ENCODE measurements around the gene ADK.
"Not testable (repeated sequence)": the region's sequence is repeated elsewhere in the genome, so short reads cannot be mapped to it uniquely, and the experiment has no call there.

DNA sequence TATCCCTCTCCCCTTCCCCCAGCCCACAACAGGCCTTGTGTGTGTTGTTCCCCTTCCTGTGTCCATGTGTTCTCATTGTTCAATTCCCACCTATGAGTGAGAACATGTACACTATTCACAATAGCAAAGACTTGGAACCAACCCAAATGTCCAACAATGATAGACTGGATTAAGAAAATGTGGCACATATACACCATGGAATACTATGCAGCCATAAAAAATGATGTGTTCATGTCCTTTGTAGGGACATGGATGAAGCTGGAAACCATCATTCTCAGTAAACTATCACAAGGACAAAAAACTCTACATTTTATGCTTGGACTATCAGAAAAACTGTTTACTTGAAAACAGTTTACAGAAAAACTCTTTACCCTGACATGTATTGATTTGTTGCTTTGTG is 347.6 kb downstream of the ADK start:
- TF ChIP-seq, protein P1, sequence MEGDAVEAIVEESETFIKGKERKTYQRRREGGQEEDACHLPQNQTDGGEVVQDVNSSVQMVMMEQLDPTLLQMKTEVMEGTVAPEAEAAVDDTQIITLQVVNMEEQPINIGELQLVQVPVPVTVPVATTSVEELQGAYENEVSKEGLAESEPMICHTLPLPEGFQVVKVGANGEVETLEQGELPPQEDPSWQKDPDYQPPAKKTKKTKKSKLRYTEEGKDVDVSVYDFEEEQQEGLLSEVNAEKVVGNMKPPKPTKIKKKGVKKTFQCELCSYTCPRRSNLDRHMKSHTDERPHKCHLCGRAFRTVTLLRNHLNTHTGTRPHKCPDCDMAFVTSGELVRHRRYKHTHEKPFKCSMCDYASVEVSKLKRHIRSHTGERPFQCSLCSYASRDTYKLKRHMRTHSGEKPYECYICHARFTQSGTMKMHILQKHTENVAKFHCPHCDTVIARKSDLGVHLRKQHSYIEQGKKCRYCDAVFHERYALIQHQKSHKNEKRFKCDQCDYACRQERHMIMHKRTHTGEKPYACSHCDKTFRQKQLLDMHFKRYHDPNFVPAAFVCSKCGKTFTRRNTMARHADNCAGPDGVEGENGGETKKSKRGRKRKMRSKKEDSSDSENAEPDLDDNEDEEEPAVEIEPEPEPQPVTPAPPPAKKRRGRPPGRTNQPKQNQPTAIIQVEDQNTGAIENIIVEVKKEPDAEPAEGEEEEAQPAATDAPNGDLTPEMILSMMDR (IDR thresholded peaks at IDR 0.05): not testable (repeated sequence)
- not testable (repeated sequence) for TF ChIP-seq POLR2AphosphoS5, POLR2A, EP300 (IDR thresholded peaks at IDR 0.05)

Measured in stomach (tissue), 4 donors.